ENCODE results near the gene REEP1.
A peak's percentile ranks its signal among the peaks of the same experiment; 100 is the strongest.

The REEP1 gene

GRCh38 chr2:86218124-86218523, 119.3 kb downstream of the REEP1 start:
- no peak overlapping the region for H3K4me3 ChIP-seq (replicated peaks in 1 of 2; ENCODE audit: low read depth in 2 of 2, low read length in 2 of 2)
- no peak for TF ChIP-seq CTCF (IDR thresholded peaks at IDR 0.05; ENCODE audit: low read depth, low read length)
- no peak for DNase-seq (ENCODE audit: low read depth in 2 of 2)

GRCh38 chr2:86216575-86217555, 120.6 kb downstream of the REEP1 start:
- no peak for TF ChIP-seq CTCF (IDR thresholded peaks at IDR 0.05; ENCODE audit: low read depth, low read length)
- H3K4me3 ChIP-seq (replicated peaks in 1 of 2; ENCODE audit: low read depth in 2 of 2, low read length in 2 of 2) = peak overlapping the region in 1 of 2 donors; percentile 41
- peak; percentile 43 to 83 for DNase-seq (ENCODE audit: low read depth in 2 of 2)

GRCh38 chr2:86214503-86214832, 123.0 kb downstream of the REEP1 start:
- H3K4me3 ChIP-seq (replicated peaks in 1 of 2; ENCODE audit: low read depth in 2 of 2, low read length in 2 of 2) = no peak overlapping the region
- no peak for DNase-seq (ENCODE audit: low read depth in 2 of 2)
- no peak for TF ChIP-seq CTCF (IDR thresholded peaks at IDR 0.05; ENCODE audit: low read depth, low read length)

- TF ChIP-seq CTCF (IDR thresholded peaks at IDR 0.05; ENCODE audit: low read depth, low read length) = no peak
- no peak overlapping the region for H3K4me3 ChIP-seq (replicated peaks in 1 of 2; ENCODE audit: low read depth in 2 of 2, low read length in 2 of 2)
- DNase-seq (ENCODE audit: low read depth in 2 of 2) = peak; percentile 38 to 40
These were observed 123.5 kb downstream of the REEP1 start for GRCh38 chr2:86213699-86214502.

- no peak for TF ChIP-seq CTCF (IDR thresholded peaks at IDR 0.05; ENCODE audit: low read depth, low read length)
- H3K4me3 ChIP-seq (replicated peaks in 1 of 2; ENCODE audit: low read depth in 2 of 2, low read length in 2 of 2) = no peak overlapping the region
- no peak for DNase-seq (ENCODE audit: low read depth in 2 of 2)
These were observed 124.4 kb downstream of the REEP1 start for GRCh38 chr2:86213056-86213455.

- no peak for DNase-seq (ENCODE audit: low read depth in 2 of 2)
- no peak for TF ChIP-seq CTCF (IDR thresholded peaks at IDR 0.05; ENCODE audit: low read depth, low read length)
- no peak overlapping the region for H3K4me3 ChIP-seq (replicated peaks in 1 of 2; ENCODE audit: low read depth in 2 of 2, low read length in 2 of 2)
These were observed 125.6 kb downstream of the REEP1 start for GRCh38 chr2:86211796-86212188.
